ENCODE results near the gene S1PR4.
"Not testable (repeated sequence)": the region's sequence is repeated elsewhere in the genome, so short reads cannot be mapped to it uniquely, and the experiment has no call there.

The S1PR4 gene

GRCh38 chr19:3183721-3184641 lies 5.4 kb downstream of the S1PR4 start:
- DNase-seq = no peak

- peak; percentile 56 for DNase-seq
These were observed 6.4 kb downstream of the S1PR4 start for GRCh38 chr19:3184847-3185460.

- DNase-seq = peak; percentile 87
These were observed 7.0 kb downstream of the S1PR4 start, which contains the start of gene NCLN for GRCh38 chr19:3185461-3186159. Gene NCLN (plus strand): TSS chr19:3185930. CDS start chr19:3186031, 101 bp downstream.

GRCh38 chr19:3186160-3186688 lies 7.7 kb downstream of the S1PR4 start:
- no peak for DNase-seq

GRCh38 chr19:3186891-3187661 lies 8.5 kb downstream of the S1PR4 start:
- no peak for DNase-seq

GRCh38 chr19:3187662-3188511 lies 9.3 kb downstream of the S1PR4 start:
- no peak for DNase-seq

GRCh38 chr19:3188627-3189596 lies 10.3 kb downstream of the S1PR4 start:
- no peak for DNase-seq

- DNase-seq = no peak
These were observed 11.3 kb downstream of the S1PR4 start for GRCh38 chr19:3189702-3190469.

- no peak for DNase-seq
These were observed 11.9 kb downstream of the S1PR4 start for GRCh38 chr19:3190470-3190770.

GRCh38 chr19:3190921-3191805 lies 12.6 kb downstream of the S1PR4 start:
- DNase-seq = no peak

- DNase-seq = not testable (repeated sequence)
These were observed 13.2 kb downstream of the S1PR4 start for GRCh38 chr19:3191806-3192104.

GRCh38 chr19:3192228-3192635 lies 13.7 kb downstream of the S1PR4 start:
- no peak for DNase-seq

GRCh38 chr19:3192684-3193083 lies 14.1 kb downstream of the S1PR4 start:
- no peak for DNase-seq

GRCh38 chr19:3193256-3194105 lies 14.9 kb downstream of the S1PR4 start:
- DNase-seq = no peak

- no peak for DNase-seq
These were observed 15.8 kb downstream of the S1PR4 start for GRCh38 chr19:3194106-3195087.
